ENCODE measurements around the gene MRTFA. TPM values are rescaled to one million over a fixed set of nuclear protein-coding genes. Genes with fewer than 3 reads are reported as not detected.
"Not testable (repeated sequence)": the region's sequence is repeated elsewhere in the genome, so short reads cannot be mapped to it uniquely, and the experiment has no call there.

MRTFA gene
- total RNA-seq, 1 donor from 2014 or later: 71.3 TPM

- intact Hi-C loops (cut with micrococcal nuclease): loop anchor here (10.0 kb wide), 1 partner anchor 813 kb away; the partner anchor contains the start of gene TOB2
Observed at GRCh38 chr22:40631925-40632324, 4.6 kb downstream of the MRTFA start.

- intact Hi-C loops (cut with micrococcal nuclease): no loop called here
Observed at GRCh38 chr22:40628354-40629042, 8.0 kb downstream of the MRTFA start.

- intact Hi-C loops (cut with micrococcal nuclease): no loop called here
Observed at GRCh38 chr22:40627612-40628011, 8.9 kb downstream of the MRTFA start.

GRCh38 chr22:40626851-40627250 is 9.7 kb downstream of the MRTFA start:
- intact Hi-C loops (cut with micrococcal nuclease): no loop called here

- intact Hi-C loops (cut with micrococcal nuclease): not testable (repeated sequence)
Observed at GRCh38 chr22:40625794-40626193, 10.7 kb downstream of the MRTFA start.

- intact Hi-C loops (cut with micrococcal nuclease): not testable (repeated sequence)
Observed at GRCh38 chr22:40625281-40625680, 11.2 kb downstream of the MRTFA start.

GRCh38 chr22:40624770-40625169 is 11.7 kb downstream of the MRTFA start:
- intact Hi-C loops (cut with micrococcal nuclease): no loop called here

GRCh38 chr22:40621309-40622151 is 15.0 kb downstream of the MRTFA start:
- intact Hi-C loops (cut with micrococcal nuclease): no loop called here

GRCh38 chr22:40620464-40621046 is 16.0 kb downstream of the MRTFA start:
- intact Hi-C loops (cut with micrococcal nuclease): no loop called here

GRCh38 chr22:40618400-40618799 is 18.1 kb downstream of the MRTFA start:
- intact Hi-C loops (cut with micrococcal nuclease): no loop called here

GRCh38 chr22:40616578-40616977 is 19.9 kb downstream of the MRTFA start:
- intact Hi-C loops (cut with micrococcal nuclease): no loop called here

GRCh38 chr22:40613067-40613466 is 23.5 kb downstream of the MRTFA start:
- intact Hi-C loops (cut with micrococcal nuclease): no loop called here

GRCh38 chr22:40612291-40612751 is 24.2 kb downstream of the MRTFA start:
- intact Hi-C loops (cut with micrococcal nuclease): no loop called here

- intact Hi-C loops (cut with micrococcal nuclease): no loop called here
Observed at GRCh38 chr22:40611606-40612005, 24.9 kb downstream of the MRTFA start.

- intact Hi-C loops (cut with micrococcal nuclease): no loop called here
Observed at GRCh38 chr22:40610329-40610850, 26.1 kb downstream of the MRTFA start.

- intact Hi-C loops (cut with micrococcal nuclease): no loop called here
Observed at GRCh38 chr22:40609216-40609615, 27.3 kb downstream of the MRTFA start.

- intact Hi-C loops (cut with micrococcal nuclease): no loop called here
Observed at GRCh38 chr22:40607506-40607905, 29.0 kb downstream of the MRTFA start.

- intact Hi-C loops (cut with micrococcal nuclease): no loop called here
Observed at GRCh38 chr22:40606306-40606705, 30.2 kb downstream of the MRTFA start.

GRCh38 chr22:40605761-40606160 is 30.8 kb downstream of the MRTFA start:
- intact Hi-C loops (cut with micrococcal nuclease): no loop called here

- intact Hi-C loops (cut with micrococcal nuclease): no loop called here
Observed at GRCh38 chr22:40603088-40603605, 33.4 kb downstream of the MRTFA start.

GRCh38 chr22:40602231-40602630 is 34.3 kb downstream of the MRTFA start:
- intact Hi-C loops (cut with micrococcal nuclease): no loop called here

GRCh38 chr22:40599731-40600130 is 36.8 kb downstream of the MRTFA start:
- intact Hi-C loops (cut with micrococcal nuclease): no loop called here

Measured in T-helper 2 cell treated with Interferon-gamma antibody and Interleukin-4, amounts not matched to agents 100 ng/mL and 5 ng/mL, for 36 hours (primary cell).